ENCODE measurements around the gene PRR7.
"Not testable (repeated sequence)": the region's sequence is repeated elsewhere in the genome, so short reads cannot be mapped to it uniquely, and the experiment has no call there.

PRR7 gene

GRCh38 chr5:177446200-177447065 lies at the start of gene PRR7:
Gene PRR7, plus strand, starts transcription at chr5:177446814. Its CDS starts 8,254 bp downstream, at chr5:177455068.
- peak; percentile 69 for DNase-seq (ENCODE audit: low read depth)

- DNase-seq (ENCODE audit: low read depth) = no peak
These were observed 48.7 kb upstream of the PRR7 start for GRCh38 chr5:177397875-177398390.

GRCh38 chr5:177399997-177400868 lies 46.4 kb upstream of the PRR7 start, which contains the start of gene PFN3:
Gene PFN3, minus strand, starts transcription at chr5:177400661. Its CDS starts 85 bp downstream, at chr5:177400576.
- DNase-seq (ENCODE audit: low read depth) = no peak

GRCh38 chr5:177402271-177403043 lies 44.2 kb upstream of the PRR7 start:
- peak; percentile 70 for DNase-seq (ENCODE audit: low read depth)

GRCh38 chr5:177403102-177403791 lies 43.4 kb upstream of the PRR7 start:
- DNase-seq (ENCODE audit: low read depth) = peak; percentile 37

- peak; percentile 84 for DNase-seq (ENCODE audit: low read depth)
These were observed 42.6 kb upstream of the PRR7 start for GRCh38 chr5:177403792-177404640.

- DNase-seq (ENCODE audit: low read depth) = no peak
These were observed 41.9 kb upstream of the PRR7 start for GRCh38 chr5:177404641-177405179.

- no peak for DNase-seq (ENCODE audit: low read depth)
These were observed 41.3 kb upstream of the PRR7 start for GRCh38 chr5:177405312-177405711.

- no peak for DNase-seq (ENCODE audit: low read depth)
These were observed 40.8 kb upstream of the PRR7 start for GRCh38 chr5:177405805-177406204.

- no peak for DNase-seq (ENCODE audit: low read depth)
These were observed 37.4 kb upstream of the PRR7 start, which contains the start of gene F12 for GRCh38 chr5:177409043-177409801. Gene F12, minus strand, starts transcription at chr5:177409564. Its CDS starts 37 bp downstream, at chr5:177409527.

- DNase-seq (ENCODE audit: low read depth) = no peak
These were observed 36.0 kb upstream of the PRR7 start for GRCh38 chr5:177410575-177410974.

GRCh38 chr5:177412603-177413233 lies 33.9 kb upstream of the PRR7 start:
- no peak for DNase-seq (ENCODE audit: low read depth)

- no peak for DNase-seq (ENCODE audit: low read depth)
These were observed 32.1 kb upstream of the PRR7 start for GRCh38 chr5:177414481-177414880.

GRCh38 chr5:177417081-177417480 lies 29.5 kb upstream of the PRR7 start:
- DNase-seq (ENCODE audit: low read depth) = not testable (repeated sequence)

GRCh38 chr5:177419046-177419445 lies 27.6 kb upstream of the PRR7 start:
- DNase-seq (ENCODE audit: low read depth) = peak; percentile 72

GRCh38 chr5:177420472-177420871 lies 26.1 kb upstream of the PRR7 start:
- DNase-seq (ENCODE audit: low read depth) = not testable (repeated sequence)

GRCh38 chr5:177421062-177421798 lies 25.4 kb upstream of the PRR7 start:
- peak; percentile 57 for DNase-seq (ENCODE audit: low read depth)

GRCh38 chr5:177423671-177424070 lies 22.9 kb upstream of the PRR7 start:
- no peak for DNase-seq (ENCODE audit: low read depth)
